Mucosa of descending colon (tissue), 3 donors: ENCODE data around the gene CMTR1. TPM values are rescaled to one million over a fixed set of nuclear protein-coding genes. Genes with fewer than 3 reads are reported as not detected.

Source experiments
- ATAC-seq: fragments of 200-7000 bp; cut with Tn5 transposase; one replicate; pipeline ENCODE4 v1.9.1; 2020; ENCODE audit warnings: mild to moderate bottlenecking, moderate library complexity
- DNase-seq, 3 donors: peaks; one replicate each; pipeline ENCODE4 v3.0.0-alpha.2; 2020
- H3K36me3 ChIP-seq: fragments of 200-600 bp; one replicate; pipeline ENCODE4 v1.8.0; 2021; ENCODE audit warnings: low read depth, mild to moderate bottlenecking
- H3K4me1 ChIP-seq: fragments of 200-600 bp; one replicate; pipeline ENCODE4 v1.8.0; 2021; ENCODE audit warnings: low read depth, mild to moderate bottlenecking
- H3K4me3 ChIP-seq: fragments of 200-600 bp; one replicate; pipeline ENCODE4 v1.8.0; 2021; ENCODE audit warnings: mild to moderate bottlenecking
- H3K9me3 ChIP-seq: fragments of 200-600 bp; one replicate; pipeline ENCODE4 v1.8.0; 2021; ENCODE audit warnings: mild to moderate bottlenecking
- CTCF ChIP-seq: fragments of 200-600 bp; IDR thresholded peaks from one replicate; pipeline ENCODE4 v1.8.0; 2022; ENCODE audit warnings: antibody characterized with exemption, mild to moderate bottlenecking
- intact Hi-C, 2 donors: fragments of 100-400 bp; cut with DNase I in 1 of 2; cut with micrococcal nuclease in 1 of 2; formaldehyde crosslinking; loops; one replicate each; pipeline versions ENCODE4 v1.11.0 to v1.11.1; 2022; cut with DNase I, micrococcal nuclease
- total RNA-seq, 3 donors: library from RNA; stranded (reverse); fragmentation: NEBNext Ultra II Directional in 2 of 3; extraction: Animal tissue kit (Norgen Biotek cat#: 25700) in 2 of 3; gene quantifications; one replicate each; pipeline versions ENCODE4 v1.2.1 to v1.2.4, GENCODE V29; 2021 to 2023
- donor health status: DM: no; HTN: no; CAD: no; lungs with moderate emphysema.
- donor health status: DM: no; HTN: no; CAD: no.
- donor health status: DM: no; HTN: yes; CAD: no.

The CMTR1 gene
- total RNA-seq, 3 donors from 2014 or later: 26.1 to 49.8 (median 27.5) TPM

GRCh38 chr6:37426945-37427510, 6.0 kb upstream of the CMTR1 start:
- H3K4me1 ChIP-seq: no peaks in the 10 kb centered on the region
- DNase-seq (no peak), ATAC-seq (no peak)
- no peaks in the 10 kb centered on the region for H3K9me3 ChIP-seq
- no peak overlapping the region for H3K4me3 ChIP-seq
- TF ChIP-seq CTCF: no peak
- no peaks in the 10 kb centered on the region for H3K36me3 ChIP-seq
- intact Hi-C loops: no loop called here

- Histone ChIP-seq H3K4me1 (peaks cover 15% of the 10 kb centered on the region), H3K9me3 (no peaks in the 10 kb centered on the region), H3K36me3 (no peaks in the 10 kb centered on the region), H3K4me3 (no peak overlapping the region)
- DNase-seq (no peak), ATAC-seq (no peak)
- intact Hi-C loops: no loop called here
- TF ChIP-seq CTCF: no peak
These were observed 3.7 kb upstream of the CMTR1 start for GRCh38 chr6:37429352-37429750.

- DNase-seq (no peak), ATAC-seq (no peak)
- no peaks in the 10 kb centered on the region for H3K9me3 ChIP-seq
- H3K4me1 ChIP-seq: peaks cover 17% of the 10 kb centered on the region
- intact Hi-C loops: no loop called here
- H3K36me3 ChIP-seq: no peaks in the 10 kb centered on the region
- H3K4me3 ChIP-seq: peak overlapping the region; percentile 90
- TF ChIP-seq CTCF: no peak
These were observed 468 bp upstream of the CMTR1 start for GRCh38 chr6:37432590-37432915.

- H3K36me3 ChIP-seq: no peaks in the 10 kb centered on the region
- peak in 1 of 3 donors; percentile 53 for DNase-seq
- no peak for TF ChIP-seq CTCF
- peak; percentile 53 for ATAC-seq
- no peaks in the 10 kb centered on the region for H3K9me3 ChIP-seq
- H3K4me1 ChIP-seq: peaks cover 17% of the 10 kb centered on the region
- peak overlapping the region; percentile 90 for H3K4me3 ChIP-seq
- intact Hi-C loops: no loop called here
These were observed 743 bp downstream of the CMTR1 start for GRCh38 chr6:37433657-37434271.

GRCh38 chr6:37435373-37435772, 2.4 kb downstream of the CMTR1 start:
- no peaks in the 10 kb centered on the region for H3K9me3 ChIP-seq
- intact Hi-C loops: no loop called here
- H3K4me3 ChIP-seq: no peak overlapping the region
- H3K4me1 ChIP-seq: peaks cover 17% of the 10 kb centered on the region
- no peak for TF ChIP-seq CTCF
- ATAC-seq: no peak
- DNase-seq: no peak
- H3K36me3 ChIP-seq: no peaks in the 10 kb centered on the region
